Peyer's patch (tissue), 4 donors: ENCODE measurements around the gene CASS4.

ENCODE experiments used
- POLR2A ChIP-seq, 2 donors: fragments of 450-650 bp; IDR thresholded peaks; one replicate each; pipeline ENCODE4 v1.5.1; 2017; ENCODE audit warnings: antibody characterized with exemption in 2 of 2, mild to moderate bottlenecking in 2 of 2, moderate library complexity in 2 of 2
- TF ChIP-seq, protein P1 (sequence below), 6 experiments: fragments of 450-650 bp in 4 of 6; fragments of 200-600 bp in 2 of 6; sonication (generic) in 1 of 6; IDR thresholded peaks; one replicate each; pipeline ENCODE4 v1.5.1; 2017 to 2019; ENCODE audit warnings: antibody characterized with exemption in 6 of 6, mild to moderate bottlenecking in 3 of 6, moderate library complexity in 1 of 6

DNA sequence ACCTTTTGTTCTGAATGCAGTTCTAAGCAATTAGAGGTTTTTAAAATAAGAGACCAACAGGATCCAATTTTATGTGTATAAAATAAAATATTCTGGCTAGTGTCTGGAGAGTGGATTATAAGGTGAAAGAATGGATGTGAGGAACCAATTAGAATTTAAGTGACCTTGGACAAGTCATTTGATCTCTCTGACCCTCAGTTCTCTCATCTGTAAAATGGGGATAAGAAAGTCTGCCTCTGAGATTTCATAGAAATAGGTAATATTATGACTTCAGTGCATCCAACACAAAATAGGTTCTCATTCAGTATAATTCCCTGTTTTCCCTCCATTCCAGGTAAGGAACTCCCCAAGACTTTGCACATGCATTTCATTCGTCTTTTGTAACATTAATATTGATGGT is 18.9 kb downstream of the CASS4 start:
- TF ChIP-seq POLR2A (IDR thresholded peaks at IDR 0.05) = no peak
- TF ChIP-seq, protein P1, sequence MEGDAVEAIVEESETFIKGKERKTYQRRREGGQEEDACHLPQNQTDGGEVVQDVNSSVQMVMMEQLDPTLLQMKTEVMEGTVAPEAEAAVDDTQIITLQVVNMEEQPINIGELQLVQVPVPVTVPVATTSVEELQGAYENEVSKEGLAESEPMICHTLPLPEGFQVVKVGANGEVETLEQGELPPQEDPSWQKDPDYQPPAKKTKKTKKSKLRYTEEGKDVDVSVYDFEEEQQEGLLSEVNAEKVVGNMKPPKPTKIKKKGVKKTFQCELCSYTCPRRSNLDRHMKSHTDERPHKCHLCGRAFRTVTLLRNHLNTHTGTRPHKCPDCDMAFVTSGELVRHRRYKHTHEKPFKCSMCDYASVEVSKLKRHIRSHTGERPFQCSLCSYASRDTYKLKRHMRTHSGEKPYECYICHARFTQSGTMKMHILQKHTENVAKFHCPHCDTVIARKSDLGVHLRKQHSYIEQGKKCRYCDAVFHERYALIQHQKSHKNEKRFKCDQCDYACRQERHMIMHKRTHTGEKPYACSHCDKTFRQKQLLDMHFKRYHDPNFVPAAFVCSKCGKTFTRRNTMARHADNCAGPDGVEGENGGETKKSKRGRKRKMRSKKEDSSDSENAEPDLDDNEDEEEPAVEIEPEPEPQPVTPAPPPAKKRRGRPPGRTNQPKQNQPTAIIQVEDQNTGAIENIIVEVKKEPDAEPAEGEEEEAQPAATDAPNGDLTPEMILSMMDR (IDR thresholded peaks at IDR 0.05) = no peak
